Measurements from ENCODE around the gene NHEJ1.

The NHEJ1 gene

DNA sequence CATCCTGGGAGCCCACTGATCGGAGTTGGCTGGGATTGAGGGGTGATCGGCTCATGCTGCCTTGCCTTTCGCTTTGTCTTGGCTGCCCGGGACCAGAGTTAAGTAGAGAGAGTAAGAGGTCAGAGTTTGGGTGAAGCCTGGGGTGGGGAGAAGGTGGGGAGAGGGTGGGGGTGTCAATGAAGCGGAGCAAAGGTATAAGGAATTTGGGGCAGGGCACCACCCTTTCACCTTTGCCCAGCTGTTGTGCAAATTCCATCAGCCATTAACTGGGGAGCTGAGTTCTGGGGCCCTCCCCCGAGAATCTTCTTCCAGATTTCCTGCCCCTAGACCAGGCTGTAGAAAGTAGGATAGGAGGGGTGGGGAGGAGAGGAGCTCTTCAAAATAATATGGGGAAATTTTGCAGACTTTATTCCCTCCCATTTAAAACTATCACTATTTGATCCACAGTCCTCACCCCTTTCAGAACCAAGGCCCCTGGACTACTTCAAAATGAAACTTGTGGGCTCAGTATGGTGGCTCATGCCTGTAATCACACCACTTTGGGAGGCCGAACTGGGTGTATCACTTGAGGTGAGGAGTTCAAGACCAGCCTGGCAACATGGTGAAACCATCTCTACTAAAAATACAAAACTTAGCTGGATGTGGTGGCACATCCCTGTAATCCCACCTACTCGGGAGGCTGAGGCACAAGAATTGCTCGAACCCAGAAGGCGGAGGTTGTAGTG lies 9.5 kb upstream of the NHEJ1 start, which contains the start of gene SLC23A3:
Gene SLC23A3 (minus strand): TSS at position 100 of the 725 bp plus-strand sequence. CDS start 45 bp downstream, at position 55.
- FAIRE-seq (peak; percentile 12), DNase-seq (ENCODE audit: extremely low spot score, insufficient read length, low read depth) (no peak)

DNA sequence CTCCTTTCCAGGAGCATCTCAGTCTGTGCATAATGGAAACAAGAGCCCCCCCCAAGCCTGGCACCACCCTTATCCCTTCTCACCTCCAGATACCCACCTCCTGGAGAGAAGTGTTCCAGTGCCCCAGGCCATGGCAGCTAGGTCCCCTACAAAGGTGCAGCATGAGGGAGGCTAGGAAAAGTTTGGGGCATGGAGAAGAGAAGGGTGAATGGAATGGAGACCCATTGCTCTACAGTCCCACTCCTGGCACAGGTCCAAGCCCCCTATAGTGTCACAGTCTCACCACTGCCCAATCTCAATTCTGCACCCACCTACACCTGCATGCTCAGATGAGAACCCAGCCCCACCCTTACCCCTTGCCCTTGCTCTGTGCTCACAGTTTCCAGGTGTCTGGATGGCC lies 8.3 kb upstream of the NHEJ1 start:
- no peak for FAIRE-seq
- DNase-seq (ENCODE audit: extremely low spot score, insufficient read length, low read depth): no peak

DNA sequence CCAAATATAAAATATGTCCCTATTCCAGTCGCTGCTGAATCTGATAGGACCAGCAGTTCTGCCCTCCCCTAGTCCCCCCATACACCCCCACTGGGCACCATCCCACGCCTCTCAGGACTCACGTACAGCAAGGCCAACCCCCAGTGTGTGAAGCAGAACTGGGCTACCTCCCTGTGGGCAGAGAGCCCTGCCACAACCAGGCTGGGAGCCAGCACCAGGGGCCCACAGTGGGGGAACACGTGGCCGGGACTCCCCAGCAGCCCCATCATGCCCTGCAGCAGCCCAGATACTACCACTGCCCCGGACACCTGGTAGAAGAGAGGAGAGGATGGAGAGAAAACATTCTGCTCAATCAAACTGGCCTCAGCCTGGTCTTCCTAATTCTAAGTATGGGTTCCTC lies 7.9 kb upstream of the NHEJ1 start:
- no peak for DNase-seq (ENCODE audit: extremely low spot score, insufficient read length, low read depth)
- FAIRE-seq: no peak

DNA sequence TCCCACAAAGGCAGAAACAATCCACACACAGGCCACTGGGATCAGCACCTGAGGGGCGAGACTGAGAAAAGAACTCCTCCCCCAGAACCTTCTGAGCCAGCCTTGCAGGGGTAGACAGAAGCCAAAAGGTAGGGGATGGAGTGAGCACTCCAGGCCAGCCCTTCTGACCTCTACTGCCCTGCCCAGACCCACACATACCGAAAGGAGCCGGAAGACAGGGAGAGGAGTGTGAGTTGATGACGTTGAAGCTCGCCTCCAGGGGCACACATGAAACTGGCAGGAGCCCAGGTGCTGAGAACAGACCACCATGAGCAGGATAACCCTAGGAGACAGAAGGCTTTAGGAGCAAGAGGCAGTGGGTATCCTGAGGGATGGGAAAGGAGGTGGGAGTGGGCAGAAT lies 7.4 kb upstream of the NHEJ1 start:
- DNase-seq (ENCODE audit: extremely low spot score, insufficient read length, low read depth) (no peak), FAIRE-seq (no peak)

DNA sequence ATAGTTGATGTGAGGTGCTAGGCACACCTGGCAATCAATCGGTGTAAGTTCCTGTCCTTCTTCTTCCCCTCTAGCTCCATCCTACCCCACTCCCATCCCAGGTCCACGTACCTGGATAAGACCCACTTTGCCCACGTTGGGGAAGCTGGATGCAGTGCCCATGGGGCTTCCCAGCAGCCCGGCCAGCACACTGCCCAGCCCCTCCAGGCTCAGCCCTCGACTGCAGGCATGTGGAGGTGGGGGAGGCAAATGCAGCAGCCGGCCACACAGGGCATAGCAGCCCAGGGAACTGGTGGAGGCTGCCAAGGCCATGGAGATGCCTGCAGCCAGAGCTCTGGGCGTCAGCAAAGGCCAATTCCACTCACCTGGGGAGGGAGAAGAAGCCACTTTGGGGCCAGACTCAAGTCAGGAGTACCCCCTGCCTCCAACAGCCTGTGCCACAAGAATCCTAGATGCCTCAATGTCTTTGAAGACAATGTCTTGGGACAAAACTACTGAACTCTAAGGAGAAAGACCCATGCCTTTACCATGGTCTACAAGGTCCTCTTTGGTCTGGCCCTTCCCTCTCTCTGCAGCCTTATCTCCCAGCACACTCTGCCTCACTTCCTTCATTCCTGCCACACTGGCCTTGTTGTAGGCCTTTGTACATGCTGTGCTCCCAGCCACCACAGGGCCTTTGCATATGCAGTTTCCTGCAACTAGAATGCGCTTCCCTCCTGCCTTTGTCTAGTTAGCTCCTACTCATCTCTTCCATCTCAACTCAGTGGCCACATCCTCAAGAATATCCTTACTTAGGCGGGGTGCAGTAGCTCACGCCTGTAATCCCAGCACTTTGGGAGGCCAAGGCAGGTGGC lies 4.7 kb upstream of the NHEJ1 start:
- FAIRE-seq (no peak), DNase-seq (ENCODE audit: extremely low spot score, insufficient read length, low read depth) (no peak)

DNA sequence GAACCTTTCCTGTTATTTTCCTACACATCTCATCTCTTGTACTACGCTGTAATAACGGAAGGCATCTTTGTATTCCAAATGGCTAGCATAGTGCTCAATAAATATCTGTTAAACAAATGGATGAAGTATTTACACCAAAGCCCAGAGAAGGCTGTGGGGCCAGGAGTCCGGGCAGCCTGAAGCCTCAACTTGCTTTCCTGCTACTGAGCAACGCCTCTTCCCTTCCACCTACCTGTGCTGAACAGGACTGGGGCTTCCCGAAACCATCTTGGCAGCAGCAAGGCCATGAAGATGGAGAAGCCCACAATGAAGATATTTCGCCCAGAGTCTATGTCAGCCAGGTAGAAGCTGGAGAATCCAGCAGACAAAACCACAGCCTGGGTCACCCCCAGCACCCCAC lies 2.5 kb upstream of the NHEJ1 start:
- DNase-seq (ENCODE audit: extremely low spot score, insufficient read length, low read depth): no peak
- no peak for FAIRE-seq

DNA sequence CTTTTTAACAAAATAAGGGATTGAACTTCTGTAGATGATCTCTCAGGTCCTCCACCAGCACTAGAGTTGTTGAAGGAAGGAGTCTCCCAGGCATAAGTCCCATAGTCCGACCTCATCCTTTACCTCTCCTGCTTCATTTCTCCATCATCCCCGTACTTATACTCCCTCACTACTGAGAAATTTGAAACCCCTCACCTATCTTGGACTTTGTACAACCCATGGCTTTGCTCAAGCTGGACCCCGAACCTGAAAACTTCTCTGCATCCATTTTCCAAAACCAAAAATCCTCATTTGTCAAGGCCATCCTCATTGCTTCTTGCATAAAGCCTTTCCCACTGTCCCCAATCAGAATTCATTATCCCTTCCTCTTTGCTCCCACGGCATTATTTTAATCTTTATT lies 482 bp upstream of the NHEJ1 start:
- FAIRE-seq (no peak), DNase-seq (ENCODE audit: extremely low spot score, insufficient read length, low read depth) (no peak)

DNA sequence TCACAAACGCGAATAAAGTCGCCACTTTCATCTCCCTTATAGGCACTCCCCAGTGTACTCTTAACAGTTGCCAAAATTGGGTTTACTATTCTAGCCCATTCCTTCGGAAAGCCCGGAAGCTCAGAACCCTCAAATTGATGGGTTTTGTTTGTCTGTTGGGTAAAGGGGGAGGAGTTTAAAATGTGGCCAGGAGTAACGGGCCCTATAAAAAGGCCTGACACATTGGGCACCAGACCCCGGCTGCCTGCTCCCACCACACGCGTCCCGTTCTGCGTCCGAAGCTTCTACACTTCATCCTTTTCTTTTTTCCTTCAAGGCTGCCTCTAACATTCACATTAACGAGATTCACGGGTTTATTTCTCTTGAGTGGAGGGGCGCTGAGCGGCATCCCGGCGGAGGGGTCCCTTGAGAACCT lies 837 bp downstream of the NHEJ1 start:
- FAIRE-seq (no peak), DNase-seq (ENCODE audit: extremely low spot score, insufficient read length, low read depth) (no peak)

DNA sequence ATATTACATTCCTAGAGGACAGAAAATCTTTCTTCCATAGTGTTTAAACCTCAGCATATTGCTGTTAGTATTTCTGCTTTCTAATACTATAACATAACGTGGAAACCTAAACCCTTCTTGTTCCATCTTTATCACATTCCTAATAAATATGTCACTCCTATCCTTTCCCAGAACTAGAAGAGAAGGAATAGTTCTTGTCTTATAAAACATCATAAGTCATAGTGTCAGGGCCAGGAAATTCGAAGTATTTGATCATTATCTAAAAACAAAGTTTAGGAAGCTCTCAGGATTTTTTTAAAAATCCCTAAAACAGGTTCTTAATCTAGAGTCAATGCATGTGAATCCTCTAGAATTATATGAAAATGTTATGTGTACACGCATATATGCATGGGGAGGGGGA lies 2.0 kb downstream of the NHEJ1 start:
- FAIRE-seq (no peak), DNase-seq (ENCODE audit: extremely low spot score, insufficient read length, low read depth) (no peak)

DNA sequence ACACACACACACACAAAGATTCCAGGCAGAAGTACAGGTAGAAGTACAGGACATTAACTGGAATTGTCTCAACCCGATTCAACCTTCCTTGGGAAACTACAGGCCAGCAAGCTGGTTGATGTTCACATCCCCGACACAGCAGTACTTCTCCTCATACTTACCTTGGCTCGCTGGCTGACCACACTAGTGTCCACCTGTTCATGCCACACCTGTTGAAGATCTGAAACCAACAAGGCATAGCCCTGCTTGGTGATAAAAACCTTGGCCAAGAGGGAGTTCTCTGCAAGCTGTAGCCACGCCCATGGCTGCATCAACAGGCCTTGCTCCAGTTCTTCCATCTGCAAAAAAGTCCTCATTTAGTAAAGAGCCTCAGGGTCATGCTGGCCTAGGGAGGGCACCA lies 2.6 kb downstream of the NHEJ1 start:
- DNase-seq (ENCODE audit: extremely low spot score, insufficient read length, low read depth): no peak
- no peak for FAIRE-seq

DNA sequence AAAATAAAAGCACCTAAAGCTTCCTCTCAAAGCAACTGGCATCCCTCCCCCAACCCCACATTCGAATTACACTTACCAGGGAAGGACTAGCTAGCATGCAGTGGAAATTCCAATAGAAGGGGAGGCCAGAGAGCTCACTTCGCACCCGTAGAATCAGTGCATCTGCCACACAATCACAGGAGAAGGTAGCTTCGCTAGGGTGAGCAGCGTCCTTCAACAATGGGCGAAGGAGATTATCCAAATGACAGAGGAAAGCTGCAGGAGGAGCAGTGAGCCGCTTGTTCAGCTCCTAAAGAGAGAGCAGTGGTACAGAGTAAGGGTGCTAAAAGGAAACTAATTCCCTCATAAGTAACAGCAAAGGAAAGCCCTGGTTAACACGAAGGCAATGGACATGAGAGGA lies 3.2 kb downstream of the NHEJ1 start:
- DNase-seq (ENCODE audit: extremely low spot score, insufficient read length, low read depth) (no peak), FAIRE-seq (no peak)

DNA sequence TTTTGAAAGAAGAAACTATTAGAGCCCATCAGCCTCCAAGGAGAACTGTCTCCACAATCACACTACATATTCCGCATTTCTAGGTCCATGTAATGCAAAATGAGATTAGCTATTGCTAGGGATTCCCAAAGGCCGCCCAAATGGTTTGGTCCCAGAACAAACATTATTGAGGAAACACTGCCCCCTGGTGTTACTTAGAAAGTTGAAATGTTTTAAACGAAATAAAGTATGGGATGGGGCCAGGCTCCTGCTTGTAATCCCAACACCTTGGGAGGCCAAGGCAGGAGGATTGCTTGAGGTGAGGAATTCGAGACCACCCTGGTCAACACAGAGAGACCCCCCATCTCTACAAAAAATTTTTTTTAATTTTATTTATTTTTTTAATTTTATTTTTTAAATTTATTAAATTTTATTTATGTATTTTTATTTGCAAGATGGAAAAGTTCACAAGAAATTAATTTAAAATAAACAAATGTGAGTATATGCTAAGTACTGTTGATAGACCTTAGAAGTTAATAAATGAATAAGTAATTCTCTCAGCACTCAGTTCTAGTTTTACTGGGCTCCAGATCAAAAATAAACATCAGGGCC lies 5.5 kb downstream of the NHEJ1 start:
- peak; percentile 80 for FAIRE-seq

DNA sequence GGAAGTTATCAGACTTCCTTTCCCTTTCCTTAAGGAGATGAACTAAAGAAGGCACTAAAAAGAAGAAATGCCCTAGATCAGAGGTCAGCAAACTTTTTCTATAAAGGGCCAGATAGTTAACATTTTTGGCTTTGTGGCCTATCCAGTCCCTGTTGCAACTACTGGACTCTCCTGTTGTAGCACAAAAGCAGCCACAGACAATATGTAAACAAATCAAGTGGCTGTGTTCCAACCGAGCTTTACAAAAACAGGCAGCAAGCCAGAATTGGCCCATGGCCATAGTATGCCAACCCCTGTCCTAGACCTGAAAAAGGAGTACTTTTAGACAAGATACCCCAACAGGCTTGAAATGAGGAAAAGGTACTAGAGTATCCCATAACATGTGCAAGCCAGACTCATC lies 10.9 kb downstream of the NHEJ1 start:
- no peak for DNase-seq (ENCODE audit: extremely low spot score, insufficient read length, low read depth)
- FAIRE-seq: no peak

More for the DNA sequence above, 5.5 kb downstream of the NHEJ1 start:
- DNase-seq (ENCODE audit: extremely low spot score, insufficient read length, low read depth): no peak

DNA sequence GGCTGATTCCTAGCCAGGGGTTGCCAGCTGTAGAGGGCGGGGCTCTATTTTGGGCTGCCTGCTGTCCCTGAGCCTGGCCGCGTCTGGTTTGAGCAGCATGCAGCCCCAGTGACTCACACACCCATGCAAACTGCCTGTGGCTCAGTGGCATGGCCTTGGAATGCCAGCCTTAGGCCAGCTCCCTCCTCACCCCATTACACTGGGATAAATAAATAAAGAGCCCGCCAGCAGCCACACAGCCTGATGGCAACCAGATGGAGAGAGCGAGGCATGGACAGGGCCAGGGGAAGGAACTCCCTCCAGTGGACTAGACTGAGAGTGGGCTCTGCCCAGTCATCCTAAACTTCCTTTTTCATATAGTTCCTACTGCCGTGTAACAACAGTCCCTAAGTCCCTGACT lies 18.3 kb downstream of the NHEJ1 start:
- DNase-seq (ENCODE audit: extremely low spot score, insufficient read length, low read depth): no peak

DNA sequence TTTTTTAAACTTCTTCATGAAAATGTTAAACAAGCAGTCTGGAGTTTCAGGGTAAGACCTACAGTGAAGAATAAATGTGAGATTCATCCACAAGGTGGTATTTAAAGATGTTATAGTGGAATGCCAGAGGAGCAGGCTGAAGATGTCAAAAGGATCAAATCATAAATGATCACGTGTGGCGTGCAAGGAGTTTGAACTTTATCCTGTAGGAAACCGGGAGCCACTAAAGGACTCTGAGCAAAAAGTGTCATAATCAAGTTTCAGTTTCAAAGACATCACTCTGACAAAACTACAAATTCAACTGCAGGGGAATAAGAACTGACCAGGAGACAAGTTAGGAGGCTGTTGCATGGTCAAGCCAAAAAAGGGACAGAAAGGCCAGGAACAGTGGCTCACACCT lies 19.9 kb downstream of the NHEJ1 start:
- DNase-seq (ENCODE audit: extremely low spot score, insufficient read length, low read depth): no peak
- FAIRE-seq: no peak

More for the DNA sequence above, 18.3 kb downstream of the NHEJ1 start:
- FAIRE-seq: no peak

DNA sequence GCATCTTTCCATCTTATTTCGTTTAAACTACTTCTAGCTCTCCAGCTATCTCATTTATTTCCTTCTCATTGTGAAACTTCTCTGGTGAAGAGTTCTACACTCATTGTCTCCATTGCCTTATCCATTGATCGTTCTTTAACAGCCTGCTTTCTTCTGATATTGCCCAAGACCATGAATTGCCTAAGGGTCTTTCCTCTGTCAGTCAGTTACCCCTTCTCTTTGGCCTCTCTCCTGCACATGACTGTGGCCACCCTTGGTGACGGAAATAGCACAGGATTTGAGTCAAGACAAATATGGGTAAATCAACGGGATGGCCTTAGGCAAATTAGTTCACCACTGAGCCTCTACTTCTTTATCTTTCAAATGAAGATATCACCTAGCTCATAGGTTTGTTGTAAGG lies 26.6 kb downstream of the NHEJ1 start:
- FAIRE-seq: no peak
- DNase-seq (ENCODE audit: extremely low spot score, insufficient read length, low read depth): no peak

DNA sequence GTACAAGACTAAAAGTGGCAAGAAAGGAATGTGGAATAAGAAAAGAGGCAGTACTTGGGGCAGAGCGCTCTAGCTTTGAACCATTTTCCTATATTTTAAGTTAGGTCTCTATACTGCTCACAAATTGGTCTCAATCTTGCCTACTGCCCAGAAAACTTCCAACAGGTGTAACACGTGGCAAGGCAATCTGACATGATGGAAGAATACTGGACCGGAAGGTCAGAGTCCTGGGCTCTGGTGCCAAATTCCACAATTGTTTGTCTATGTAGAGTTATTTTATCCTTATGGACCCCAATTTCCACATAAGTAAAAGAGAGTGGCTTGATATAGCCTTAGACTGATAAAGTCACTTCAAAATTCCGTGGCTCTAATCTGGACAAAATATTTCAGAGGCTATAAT lies 28.9 kb downstream of the NHEJ1 start:
- FAIRE-seq: no peak
- DNase-seq (ENCODE audit: extremely low spot score, insufficient read length, low read depth): no peak

DNA sequence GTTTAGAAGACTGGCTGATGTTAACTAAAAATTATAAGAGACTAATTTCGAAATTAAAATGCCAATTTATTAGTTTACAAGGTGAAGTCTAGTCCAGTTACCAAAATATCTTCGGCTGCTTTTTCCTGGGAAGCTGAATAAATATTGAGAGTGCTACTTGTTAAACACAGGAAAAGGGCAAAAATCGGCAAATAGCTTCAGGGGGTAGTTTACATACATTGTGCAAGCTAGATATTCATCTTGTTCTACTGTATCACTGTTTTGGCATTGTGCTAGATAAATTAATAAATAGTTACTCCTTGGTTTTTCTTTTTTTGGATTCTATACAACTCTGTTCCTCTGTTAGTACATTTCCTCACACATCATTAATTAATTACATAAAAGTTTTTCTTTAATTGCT lies 29.3 kb downstream of the NHEJ1 start:
- DNase-seq (ENCODE audit: extremely low spot score, insufficient read length, low read depth) (no peak), FAIRE-seq (no peak)

DNA sequence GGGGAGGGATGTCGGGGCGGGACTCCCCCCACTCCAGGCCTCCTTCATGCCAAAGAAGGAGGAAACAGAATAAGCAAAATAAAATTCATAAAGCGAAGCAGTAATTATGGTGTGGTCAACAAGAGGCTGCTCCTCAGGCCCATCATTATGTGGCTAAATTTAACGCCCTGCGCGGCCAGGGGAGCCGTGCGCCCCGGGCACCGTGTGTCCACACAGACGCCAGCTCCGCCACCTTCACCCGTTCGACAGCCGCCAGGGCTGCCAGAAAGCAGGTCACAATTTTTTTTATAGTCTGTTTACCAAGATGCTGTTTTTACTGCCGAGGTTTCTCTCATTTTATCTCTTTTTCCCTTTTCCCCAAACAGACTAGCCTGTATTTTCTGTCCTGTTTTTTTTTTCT lies 31.0 kb downstream of the NHEJ1 start:
- FAIRE-seq (no peak), DNase-seq (ENCODE audit: extremely low spot score, insufficient read length, low read depth) (no peak)

DNA sequence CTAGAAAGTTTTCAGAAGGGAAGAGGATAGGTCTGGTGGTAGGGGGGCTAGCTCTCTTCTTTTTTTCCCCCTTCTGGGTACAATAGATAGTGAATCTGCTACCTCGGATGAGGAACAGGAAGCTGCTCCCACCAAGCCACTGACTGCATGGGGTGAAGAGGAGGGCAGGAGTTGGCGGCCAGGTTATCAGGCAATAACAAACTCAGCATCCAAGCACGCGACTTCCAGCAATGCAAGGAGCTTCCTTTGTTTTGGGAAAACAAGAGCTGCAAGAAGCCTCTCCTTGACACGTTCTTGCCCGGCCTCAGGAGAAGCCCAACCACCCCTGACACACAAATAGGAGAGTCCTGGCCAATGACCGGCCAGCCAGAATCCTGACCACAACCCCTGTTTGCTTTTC lies 32.2 kb downstream of the NHEJ1 start:
- no peak for DNase-seq (ENCODE audit: extremely low spot score, insufficient read length, low read depth)
- no peak for FAIRE-seq

DNA sequence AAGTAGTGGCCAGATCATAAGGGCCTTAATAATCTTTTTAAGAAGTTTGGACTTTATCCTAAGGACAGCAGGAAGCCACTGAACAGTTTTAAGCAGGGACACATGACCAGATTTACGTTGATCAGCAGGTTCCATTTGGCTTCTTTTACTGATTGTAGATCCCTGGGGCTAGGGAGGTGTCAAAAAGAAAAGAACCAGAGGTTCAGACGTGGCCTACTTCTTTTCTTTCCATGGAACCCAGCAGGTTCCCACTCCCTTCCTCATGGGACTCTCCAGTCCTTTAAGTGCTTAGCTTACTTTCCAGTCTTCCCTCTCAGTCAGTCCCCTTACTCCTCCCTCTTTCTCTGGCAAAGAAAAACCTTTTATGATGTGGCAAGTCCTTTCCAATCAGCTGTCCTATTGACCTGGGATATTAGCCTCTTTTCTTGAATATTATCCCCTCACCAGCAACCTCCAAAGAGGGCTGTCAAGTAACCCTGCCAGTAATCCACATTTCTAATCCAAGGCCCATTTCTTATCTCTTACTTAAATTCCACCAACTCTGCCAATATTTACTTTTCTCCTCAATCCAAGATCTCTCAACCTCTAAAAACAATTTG lies 33.5 kb downstream of the NHEJ1 start:
- no peak for DNase-seq (ENCODE audit: extremely low spot score, insufficient read length, low read depth)
- FAIRE-seq: no peak
